ENCODE measurements around the gene ANXA10.

Gene ANXA10

DNA sequence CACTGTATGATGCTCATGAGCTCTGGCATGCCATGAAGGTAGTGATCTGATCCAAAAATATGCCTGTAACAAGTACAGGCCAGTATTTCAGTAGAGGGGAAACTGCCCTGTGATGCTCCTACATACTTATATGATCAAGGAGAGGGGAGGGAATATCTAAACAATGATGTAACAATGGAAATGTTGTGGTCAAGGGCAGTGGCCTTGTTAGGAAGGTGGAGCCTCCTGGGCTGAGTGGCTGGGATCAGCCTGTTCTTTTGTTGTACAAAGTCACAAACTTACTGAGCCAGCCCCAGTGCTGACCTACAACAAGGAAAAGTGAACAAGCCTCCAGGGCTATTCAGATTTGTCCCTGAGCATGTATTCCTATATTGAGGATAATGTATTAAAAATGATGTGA, 70.3 kb downstream of the ANXA10 start:
- H3K27ac ChIP-seq (ENCODE audit: poor library complexity, severe bottlenecking), result no peak overlapping the region
- ATAC-seq (ENCODE audit: low read depth) (peak; percentile 57; the same call in 2 of the 3 replicates), DNase-seq (ENCODE audit: low spot score) (no peak)
- no peaks in the 10 kb centered on the region for H3K4me1 ChIP-seq (ENCODE audit: insufficient read depth, poor library complexity, severe bottlenecking)
- no peak for TF ChIP-seq CTCF (IDR thresholded peaks at IDR 0.05; ENCODE audit: poor library complexity, severe bottlenecking)
- no peaks in the 10 kb centered on the region for H3K9me3 ChIP-seq (ENCODE audit: severe bottlenecking)
- H3K27me3 ChIP-seq (ENCODE audit: insufficient read depth, poor library complexity, severe bottlenecking), result no peaks in the 10 kb centered on the region
- no peaks in the 10 kb centered on the region for H3K36me3 ChIP-seq (ENCODE audit: low read depth)
- no peak overlapping the region for H3K4me3 ChIP-seq (ENCODE audit: severe bottlenecking)

- no peak for DNase-seq (ENCODE audit: low spot score)
- Histone ChIP-seq H3K27me3 (ENCODE audit: insufficient read depth, poor library complexity, severe bottlenecking) (no peaks in the 10 kb centered on the region), H3K27ac (ENCODE audit: poor library complexity, severe bottlenecking) (no peak overlapping the region), H3K36me3 (ENCODE audit: low read depth) (no peaks in the 10 kb centered on the region), H3K4me3 (ENCODE audit: severe bottlenecking) (no peak overlapping the region), H3K9me3 (ENCODE audit: severe bottlenecking) (no peaks in the 10 kb centered on the region), H3K4me1 (ENCODE audit: insufficient read depth, poor library complexity, severe bottlenecking) (no peaks in the 10 kb centered on the region)
- no peak for ATAC-seq (ENCODE audit: low read depth)
- no peak for TF ChIP-seq CTCF (IDR thresholded peaks at IDR 0.05; ENCODE audit: poor library complexity, severe bottlenecking)
These were observed 70.8 kb downstream of the ANXA10 start for GRCh38 chr4:168163106-168163505.

GRCh38 chr4:168164045-168164444, 71.7 kb downstream of the ANXA10 start:
- H3K36me3 ChIP-seq (ENCODE audit: low read depth), result no peaks in the 10 kb centered on the region
- H3K4me1 ChIP-seq (ENCODE audit: insufficient read depth, poor library complexity, severe bottlenecking), result no peaks in the 10 kb centered on the region
- no peak overlapping the region for H3K27ac ChIP-seq (ENCODE audit: poor library complexity, severe bottlenecking)
- DNase-seq (ENCODE audit: low spot score), result no peak
- H3K9me3 ChIP-seq (ENCODE audit: severe bottlenecking), result no peaks in the 10 kb centered on the region
- no peak for TF ChIP-seq CTCF (IDR thresholded peaks at IDR 0.05; ENCODE audit: poor library complexity, severe bottlenecking)
- H3K4me3 ChIP-seq (ENCODE audit: severe bottlenecking), result no peak overlapping the region
- no peaks in the 10 kb centered on the region for H3K27me3 ChIP-seq (ENCODE audit: insufficient read depth, poor library complexity, severe bottlenecking)
- ATAC-seq (ENCODE audit: low read depth), result no peak

DNA sequence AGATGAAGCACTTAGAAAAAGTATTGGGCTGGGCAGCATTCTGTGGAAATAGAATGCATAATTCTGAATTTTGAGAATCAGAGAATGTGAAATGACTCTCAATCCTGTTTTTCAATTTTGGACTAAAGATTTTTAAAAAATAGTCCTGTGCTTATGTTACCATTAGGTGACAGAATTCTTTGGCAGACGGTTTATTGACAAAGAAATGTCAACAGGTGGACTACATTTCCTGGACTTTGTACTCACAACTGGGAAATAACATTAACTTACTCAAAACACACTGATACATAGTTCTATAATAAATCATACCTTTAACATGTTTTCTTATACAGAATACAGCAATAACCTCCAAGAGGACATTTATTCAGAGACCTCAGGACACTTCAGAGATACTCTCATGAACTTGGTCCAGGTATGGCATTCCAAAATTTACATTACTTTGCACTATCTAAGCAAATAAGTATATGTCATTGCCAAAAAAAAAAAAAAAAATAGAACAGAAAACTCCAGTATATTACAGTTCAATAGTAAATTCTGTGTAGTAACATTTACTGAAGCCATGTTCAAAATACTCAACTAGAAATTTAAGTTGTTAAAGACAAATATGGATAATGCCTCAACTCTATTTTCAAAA, 72.7 kb downstream of the ANXA10 start:
- Histone ChIP-seq H3K9me3 (ENCODE audit: severe bottlenecking) (no peaks in the 10 kb centered on the region), H3K4me3 (ENCODE audit: severe bottlenecking) (no peak overlapping the region), H3K27ac (ENCODE audit: poor library complexity, severe bottlenecking) (no peak overlapping the region), H3K36me3 (ENCODE audit: low read depth) (no peaks in the 10 kb centered on the region), H3K27me3 (ENCODE audit: insufficient read depth, poor library complexity, severe bottlenecking) (no peaks in the 10 kb centered on the region), H3K4me1 (ENCODE audit: insufficient read depth, poor library complexity, severe bottlenecking) (no peaks in the 10 kb centered on the region)
- TF ChIP-seq CTCF (IDR thresholded peaks at IDR 0.05; ENCODE audit: poor library complexity, severe bottlenecking), result no peak
- DNase-seq (ENCODE audit: low spot score) (no peak), ATAC-seq (ENCODE audit: low read depth) (no peak)

GRCh38 chr4:168167714-168168284, 75.5 kb downstream of the ANXA10 start:
- no peaks in the 10 kb centered on the region for H3K9me3 ChIP-seq (ENCODE audit: severe bottlenecking)
- H3K36me3 ChIP-seq (ENCODE audit: low read depth), result no peaks in the 10 kb centered on the region
- H3K4me3 ChIP-seq (ENCODE audit: severe bottlenecking), result no peak overlapping the region
- H3K4me1 ChIP-seq (ENCODE audit: insufficient read depth, poor library complexity, severe bottlenecking), result no peaks in the 10 kb centered on the region
- no peak for TF ChIP-seq CTCF (IDR thresholded peaks at IDR 0.05; ENCODE audit: poor library complexity, severe bottlenecking)
- no peaks in the 10 kb centered on the region for H3K27me3 ChIP-seq (ENCODE audit: insufficient read depth, poor library complexity, severe bottlenecking)
- DNase-seq (ENCODE audit: low spot score) (no peak), ATAC-seq (ENCODE audit: low read depth) (no peak)
- no peak overlapping the region for H3K27ac ChIP-seq (ENCODE audit: poor library complexity, severe bottlenecking)
